NOMO-1 treated with DMSO at 0.1 percent for 48 hours (cell line): Measurements from ENCODE around the gene HSPBP1.
"Not testable (repeated sequence)": the region's sequence is repeated elsewhere in the genome, so short reads cannot be mapped to it uniquely, and the experiment has no call there.

ENCODE experiments used
- DNase-seq: peaks from one replicate; lab custom pipeline; 2025; ENCODE audit not compliant: unreplicated experiment; lab: John Stamatoyannopoulos, UW

Gene HSPBP1, protein sequence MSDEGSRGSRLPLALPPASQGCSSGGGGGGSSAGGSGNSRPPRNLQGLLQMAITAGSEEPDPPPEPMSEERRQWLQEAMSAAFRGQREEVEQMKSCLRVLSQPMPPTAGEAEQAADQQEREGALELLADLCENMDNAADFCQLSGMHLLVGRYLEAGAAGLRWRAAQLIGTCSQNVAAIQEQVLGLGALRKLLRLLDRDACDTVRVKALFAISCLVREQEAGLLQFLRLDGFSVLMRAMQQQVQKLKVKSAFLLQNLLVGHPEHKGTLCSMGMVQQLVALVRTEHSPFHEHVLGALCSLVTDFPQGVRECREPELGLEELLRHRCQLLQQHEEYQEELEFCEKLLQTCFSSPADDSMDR

DNA sequence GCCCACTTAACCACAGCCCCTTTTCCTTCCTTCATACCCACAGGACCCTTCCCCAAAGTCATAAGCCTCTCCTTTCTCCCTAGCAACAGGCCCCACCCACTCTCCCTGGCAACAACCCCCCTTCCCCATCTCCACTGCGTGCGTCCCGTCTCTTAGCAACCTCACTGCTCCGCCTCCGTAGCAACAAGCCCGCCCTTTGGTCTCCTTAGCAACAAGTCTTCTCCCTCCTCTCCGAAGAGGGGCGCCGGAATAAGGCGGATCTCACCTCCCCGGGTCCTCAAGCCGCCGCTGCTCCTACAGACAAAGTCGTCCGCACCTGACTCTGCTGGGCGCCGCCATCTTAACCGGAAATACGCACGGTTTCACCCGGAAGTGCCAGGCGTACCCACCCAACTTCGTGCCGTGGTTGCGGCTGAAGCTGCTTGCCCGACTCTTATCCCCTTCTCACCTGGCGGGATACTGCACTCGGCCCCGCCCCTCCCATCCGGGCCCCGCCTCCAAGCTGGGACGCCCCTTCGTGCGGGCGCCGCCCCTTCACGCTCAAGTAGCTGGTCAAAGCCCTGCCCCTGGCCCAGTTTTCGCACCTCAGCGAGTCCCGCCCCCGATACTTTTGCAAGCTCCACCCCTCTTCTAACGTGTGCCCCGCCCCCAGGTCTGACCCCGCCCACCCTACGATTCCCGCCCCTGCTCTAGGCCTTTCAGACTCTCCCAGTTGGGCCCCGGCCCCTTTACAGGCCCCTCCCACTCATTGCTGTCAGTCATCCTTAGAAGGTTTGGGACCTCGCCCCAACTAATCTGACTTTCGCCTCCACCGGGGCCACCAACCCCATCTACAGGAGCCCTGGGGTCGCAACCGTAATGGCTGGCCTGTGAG lies at the start of gene HSPBP1:
Gene HSPBP1 (minus strand): TSS at position 341 of the 874 bp plus-strand sequence. CDS start 502 bp downstream, outside the sequence.
- peak; percentile 95 for DNase-seq

DNA sequence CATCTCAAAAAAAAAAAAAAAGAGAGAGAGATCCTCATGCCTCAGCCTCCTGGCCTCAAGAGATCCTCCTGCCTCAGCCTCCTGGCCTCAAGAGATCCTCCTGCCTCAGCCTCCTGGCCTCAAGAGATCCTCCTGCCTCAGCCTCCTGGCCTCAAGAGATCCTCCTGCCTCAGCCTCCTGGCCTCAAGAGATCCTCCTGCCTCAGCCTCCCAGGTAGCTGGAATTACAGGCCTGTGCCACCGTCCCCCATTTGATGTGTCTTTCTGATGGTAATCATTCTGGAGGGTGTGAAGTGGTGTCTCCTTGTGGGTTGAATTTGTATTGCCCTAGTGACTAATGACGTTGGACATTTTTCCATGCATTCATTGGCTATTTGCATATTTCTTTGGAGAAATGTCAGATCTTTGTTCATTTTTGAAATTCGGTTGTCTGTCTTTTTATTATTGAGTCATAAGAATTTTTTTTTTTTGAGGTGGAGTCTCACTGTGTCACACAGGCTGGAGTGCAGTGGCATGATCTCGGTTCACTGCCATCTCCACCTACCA lies 48.9 kb upstream of the HSPBP1 start:
- not testable (repeated sequence) for DNase-seq

- DNase-seq, result peak; percentile 36
Measured at GRCh38 chr19:55325172-55325571, 45.3 kb upstream of the HSPBP1 start, which contains the start of gene TMEM150B. TMEM150B (minus strand) TSS chr19:55325341; CDS start chr19:55321036, 4,305 bp downstream.

GRCh38 chr19:55324662-55325061 lies 44.8 kb upstream of the HSPBP1 start:
- DNase-seq, result no peak

DNA sequence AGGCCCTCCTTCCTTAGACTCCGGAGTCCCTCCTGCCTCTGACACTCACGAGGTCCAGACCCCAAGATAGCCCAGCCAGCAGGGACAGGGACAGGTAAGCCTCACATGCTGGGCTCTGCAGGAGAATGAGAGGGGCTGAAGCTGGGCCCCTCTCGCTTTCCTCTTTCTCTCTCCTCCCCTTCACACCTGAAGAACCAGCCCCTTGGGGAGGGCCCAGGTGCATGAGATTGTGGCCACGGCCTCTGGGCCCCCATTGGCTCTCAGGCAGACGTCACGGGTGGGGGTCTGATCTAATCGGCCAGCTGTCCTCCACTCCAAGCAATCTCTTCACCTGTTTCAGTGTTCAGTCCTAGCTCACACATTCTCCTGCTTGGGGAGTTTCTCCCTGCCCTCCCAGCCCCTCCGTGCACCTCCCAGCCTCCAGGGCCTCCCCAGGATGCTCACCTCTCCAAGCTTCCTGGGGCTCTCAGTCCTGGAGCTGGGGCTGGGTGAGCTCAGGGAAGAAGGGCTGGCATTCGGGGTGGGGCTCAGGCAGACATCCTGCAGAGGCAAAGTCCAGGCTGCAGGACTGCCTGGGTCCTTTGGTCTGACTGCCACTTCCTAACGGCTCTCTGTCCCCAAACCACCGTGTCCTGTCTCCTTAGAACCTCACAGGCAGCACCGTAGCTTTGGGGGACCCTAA lies 42.4 kb upstream of the HSPBP1 start:
- no peak for DNase-seq

DNA sequence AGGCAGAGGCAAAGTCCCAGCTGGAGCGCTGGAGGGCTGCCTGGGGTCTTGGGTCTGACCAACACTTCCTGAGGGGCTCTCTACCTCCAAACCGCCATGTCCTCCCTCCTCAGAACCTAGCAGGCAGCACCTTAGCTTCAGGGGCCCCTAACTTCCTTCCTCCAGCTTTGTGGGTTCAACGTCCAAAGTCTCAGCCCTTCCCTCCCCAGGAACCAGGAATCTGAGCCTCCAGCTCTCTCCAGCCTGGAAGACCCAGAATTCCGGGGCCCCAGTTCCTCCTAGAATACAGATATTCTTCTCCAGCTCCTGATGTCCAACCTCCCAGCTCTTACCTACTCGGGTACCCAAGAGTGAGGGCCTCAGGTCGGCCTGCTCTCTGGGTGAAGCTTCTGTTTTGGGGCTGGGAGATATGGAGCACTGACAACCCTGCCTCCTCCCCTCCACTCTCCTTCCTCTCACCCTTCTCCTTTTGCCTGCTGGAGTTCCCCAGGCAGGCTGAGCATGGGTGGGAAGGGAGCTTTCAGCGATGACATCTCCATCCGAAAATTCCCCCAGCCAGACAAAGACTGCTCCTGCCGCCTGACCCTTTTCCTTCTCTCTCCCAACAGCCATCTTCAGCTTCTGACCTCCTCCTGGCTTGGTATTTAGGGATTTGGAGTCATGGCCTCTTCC lies 41.7 kb upstream of the HSPBP1 start:
- no peak for DNase-seq

DNA sequence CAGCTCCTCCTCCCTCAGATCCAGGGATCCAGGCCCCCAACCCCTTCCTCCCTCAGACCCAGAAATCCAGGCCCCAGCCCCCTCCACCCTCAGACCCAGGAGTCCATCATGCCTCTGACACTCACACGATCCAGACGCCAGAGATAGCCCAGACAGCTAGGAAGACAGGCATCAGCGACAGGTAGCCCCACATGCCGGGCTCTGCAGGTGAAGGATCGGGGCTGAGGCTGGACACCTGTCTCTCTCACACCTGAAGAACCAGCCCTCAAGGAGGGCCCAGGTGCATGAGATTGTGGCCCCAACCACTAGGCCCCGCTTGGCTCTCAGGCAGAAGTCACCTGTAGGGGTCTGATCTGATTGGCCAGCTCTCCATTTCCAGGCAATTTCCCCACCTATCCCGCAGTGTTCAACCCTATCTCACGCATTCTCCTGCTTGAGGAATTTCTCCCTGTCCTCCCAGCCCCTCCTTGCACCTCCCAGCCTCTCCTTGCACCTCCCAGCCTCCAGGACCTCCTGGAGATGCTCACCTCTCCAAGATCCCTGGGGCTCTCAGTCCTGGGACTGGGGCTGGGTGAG lies 41.0 kb upstream of the HSPBP1 start:
- no peak for DNase-seq

GRCh38 chr19:55319785-55320184 lies 39.9 kb upstream of the HSPBP1 start:
- DNase-seq, result no peak

DNA sequence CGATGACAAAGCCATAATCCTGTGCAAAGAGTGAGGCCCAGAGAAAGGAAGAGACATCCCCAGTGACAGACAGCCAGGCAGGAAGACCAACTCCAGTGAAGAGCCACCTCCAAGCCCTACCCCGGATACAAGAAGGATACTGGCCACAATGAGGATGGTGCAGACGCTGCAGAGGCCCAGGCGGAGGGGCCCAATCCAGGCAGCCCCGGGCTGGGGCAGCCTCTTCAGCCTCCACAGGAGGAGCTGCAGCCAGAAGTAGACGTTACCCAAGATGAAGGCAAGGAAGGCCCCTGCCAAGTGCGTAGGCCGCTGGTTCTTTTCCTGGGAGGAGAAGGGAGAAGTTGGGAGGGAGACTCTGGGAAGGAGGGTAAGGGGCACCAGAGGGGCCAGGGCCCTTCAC lies 36.7 kb upstream of the HSPBP1 start:
- DNase-seq, result no peak

DNA sequence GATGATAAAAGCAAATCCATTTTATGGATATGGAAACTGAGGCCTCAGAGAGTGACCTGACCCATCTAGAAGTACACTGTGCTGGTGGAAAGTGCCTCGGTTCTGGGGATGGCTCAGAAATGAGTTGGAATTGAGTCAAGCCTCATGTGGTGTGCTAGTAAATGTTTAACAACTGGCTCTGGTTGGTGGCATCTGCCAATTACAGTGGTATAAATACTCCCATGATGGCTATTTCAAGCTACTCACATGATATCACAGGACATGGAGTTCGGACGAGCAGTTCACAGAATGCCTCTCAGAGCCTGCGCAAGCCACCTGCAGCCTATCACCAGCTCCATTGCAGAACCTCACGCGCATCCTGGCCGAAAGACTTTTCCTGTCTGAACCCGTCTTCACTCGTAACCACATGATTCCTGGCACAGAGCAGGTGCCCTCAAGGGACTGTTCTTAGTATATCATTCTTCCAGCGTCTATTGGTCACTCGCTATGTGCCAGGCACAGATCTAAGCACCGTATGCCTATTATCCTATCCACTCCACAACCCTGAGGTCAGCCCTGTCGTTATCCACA lies 36.1 kb upstream of the HSPBP1 start:
- no peak for DNase-seq

GRCh38 chr19:55314396-55314795 lies 34.5 kb upstream of the HSPBP1 start:
- DNase-seq, result no peak

- DNase-seq, result no peak
Measured at GRCh38 chr19:55312621-55313512, 33.0 kb upstream of the HSPBP1 start.

DNA sequence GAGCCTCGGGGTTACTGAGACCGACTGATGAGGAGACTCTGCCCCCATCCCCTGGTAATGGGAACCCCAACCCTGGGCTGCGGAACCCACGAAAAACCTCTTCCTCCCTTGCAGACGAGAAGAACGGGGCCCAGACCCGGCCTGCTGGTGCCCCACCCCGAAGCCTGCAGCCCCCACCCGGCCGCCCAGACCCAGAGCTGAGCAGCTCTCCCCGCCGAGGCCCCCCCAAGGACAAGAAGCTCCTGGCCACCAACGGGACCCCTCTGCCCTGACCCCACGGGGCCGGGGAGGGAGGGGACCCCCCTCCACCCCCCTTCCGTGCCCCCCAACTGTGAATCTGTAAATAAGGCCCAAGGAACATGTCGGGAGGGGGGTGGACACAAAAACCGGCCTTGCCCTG lies 31.9 kb upstream of the HSPBP1 start:
- DNase-seq, result no peak

DNA sequence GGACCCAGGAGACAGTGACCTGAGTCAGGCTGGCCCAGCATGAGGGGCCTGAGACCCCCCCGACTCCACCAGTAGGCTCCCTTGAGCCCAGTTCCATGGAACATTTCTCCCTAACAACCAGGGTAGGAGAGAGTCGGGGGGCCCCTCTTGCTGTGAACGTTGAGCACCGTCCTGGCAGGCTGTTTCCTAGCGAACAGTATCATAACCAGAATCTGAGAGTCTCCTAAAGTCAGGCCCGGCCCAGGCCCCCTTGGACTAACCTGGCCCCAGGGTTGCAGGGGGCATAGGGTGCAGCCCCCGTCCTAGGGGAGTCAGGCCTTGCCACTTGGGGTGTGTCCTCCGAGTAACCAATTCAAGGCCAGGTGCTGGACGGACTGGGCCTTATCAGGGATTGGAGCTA lies 31.5 kb upstream of the HSPBP1 start:
- DNase-seq, result no peak

DNA sequence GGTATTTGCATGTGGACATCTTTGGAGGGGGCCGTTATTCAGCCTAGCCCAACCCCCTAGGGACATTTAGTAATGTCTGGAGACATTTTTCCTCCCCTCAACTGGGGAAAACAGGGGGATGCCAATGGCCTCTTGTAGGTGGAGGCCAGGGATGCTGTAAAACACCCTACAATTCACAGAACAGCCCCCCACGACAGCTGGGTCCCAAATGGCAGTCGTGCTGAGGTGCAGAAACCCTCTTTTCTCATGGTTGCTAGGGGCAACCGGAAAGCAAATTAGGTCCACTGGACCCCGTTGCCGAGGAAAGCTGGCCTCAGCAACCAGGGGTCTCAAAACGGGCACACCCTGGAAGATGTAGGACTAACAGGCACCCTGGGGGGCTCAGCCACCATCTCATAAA lies 30.6 kb upstream of the HSPBP1 start:
- no peak for DNase-seq

DNA sequence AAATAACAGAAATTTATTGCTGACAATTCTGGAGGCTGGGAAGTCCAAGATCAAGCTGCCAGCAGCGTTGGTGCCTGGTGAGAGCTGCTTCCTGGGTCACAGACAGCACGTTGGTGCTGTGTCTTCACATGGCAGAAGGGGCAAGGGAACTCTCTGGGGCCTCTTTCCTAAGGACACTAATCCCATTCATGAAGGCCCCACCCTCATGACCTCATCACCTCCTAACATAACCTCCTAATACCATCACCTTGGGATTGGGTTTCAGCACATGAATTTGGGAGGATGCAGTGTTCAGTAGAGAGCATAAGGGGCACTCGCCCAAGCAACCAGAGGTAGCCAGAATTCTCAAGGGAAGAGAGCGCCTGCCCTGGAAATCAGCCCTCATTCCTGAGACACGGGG lies 29.5 kb upstream of the HSPBP1 start:
- no peak for DNase-seq

DNA sequence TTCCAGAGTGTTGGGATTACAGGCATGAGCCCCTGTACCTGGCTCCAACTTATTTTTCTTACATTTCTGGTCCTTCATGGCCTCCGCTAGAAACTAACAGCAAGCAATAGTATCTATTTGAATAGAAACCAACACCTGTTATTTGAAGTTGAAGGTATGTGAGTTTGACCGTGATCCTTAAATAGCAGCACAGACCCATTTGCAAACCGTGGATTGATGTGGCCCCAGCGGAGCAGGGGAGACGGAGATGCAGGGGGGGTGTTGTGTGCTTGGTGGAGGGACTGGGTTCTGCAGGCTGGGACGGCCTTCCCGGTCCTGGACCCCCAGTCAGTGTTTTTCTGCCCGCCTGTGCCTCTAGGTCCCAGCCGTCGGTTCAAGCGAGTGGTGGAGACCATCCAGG lies 28.4 kb upstream of the HSPBP1 start:
- DNase-seq, result no peak

DNA sequence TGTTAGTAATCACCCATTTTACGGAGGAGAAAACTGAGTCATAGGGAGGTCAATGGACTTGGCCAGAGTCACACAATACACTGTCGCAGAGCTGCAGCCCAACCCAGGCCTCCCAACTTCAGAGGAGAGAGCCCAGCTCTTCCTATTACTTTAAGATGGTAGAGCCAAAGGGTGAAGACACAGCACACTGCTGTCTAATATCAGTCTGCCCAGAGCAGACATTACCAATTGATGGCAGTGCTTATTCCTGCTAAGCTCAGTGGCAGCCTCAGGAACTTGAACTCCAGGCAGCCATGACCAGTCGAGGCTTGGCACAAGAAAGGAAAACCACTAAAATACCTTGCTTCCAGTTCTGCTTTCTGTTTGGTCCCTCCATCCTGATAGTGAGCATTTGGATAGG lies 26.8 kb upstream of the HSPBP1 start:
- no peak for DNase-seq

GRCh38 chr19:55305983-55306562 lies 26.2 kb upstream of the HSPBP1 start:
- DNase-seq, result no peak
